ENCODE results near the gene SH3RF3.

SH3RF3 gene

GRCh38 chr2:109292386-109292785, 163.4 kb downstream of the SH3RF3 start:
- H3K36me3 ChIP-seq (ENCODE audit: insufficient read depth) = no peaks in the 10 kb centered on the region
- no peaks in the 10 kb centered on the region for H3K27me3 ChIP-seq (ENCODE audit: insufficient read depth, low read depth)
- no peak overlapping the region for H3K27ac ChIP-seq
- H2AFZ ChIP-seq (ENCODE audit: low read depth) = no peak overlapping the region
- no peaks in the 10 kb centered on the region for H4K20me1 ChIP-seq (ENCODE audit: insufficient read depth)
- no peaks in the 10 kb centered on the region for H3K4me1 ChIP-seq (ENCODE audit: low read depth, poor library complexity, severe bottlenecking)
- TF ChIP-seq, protein P1, sequence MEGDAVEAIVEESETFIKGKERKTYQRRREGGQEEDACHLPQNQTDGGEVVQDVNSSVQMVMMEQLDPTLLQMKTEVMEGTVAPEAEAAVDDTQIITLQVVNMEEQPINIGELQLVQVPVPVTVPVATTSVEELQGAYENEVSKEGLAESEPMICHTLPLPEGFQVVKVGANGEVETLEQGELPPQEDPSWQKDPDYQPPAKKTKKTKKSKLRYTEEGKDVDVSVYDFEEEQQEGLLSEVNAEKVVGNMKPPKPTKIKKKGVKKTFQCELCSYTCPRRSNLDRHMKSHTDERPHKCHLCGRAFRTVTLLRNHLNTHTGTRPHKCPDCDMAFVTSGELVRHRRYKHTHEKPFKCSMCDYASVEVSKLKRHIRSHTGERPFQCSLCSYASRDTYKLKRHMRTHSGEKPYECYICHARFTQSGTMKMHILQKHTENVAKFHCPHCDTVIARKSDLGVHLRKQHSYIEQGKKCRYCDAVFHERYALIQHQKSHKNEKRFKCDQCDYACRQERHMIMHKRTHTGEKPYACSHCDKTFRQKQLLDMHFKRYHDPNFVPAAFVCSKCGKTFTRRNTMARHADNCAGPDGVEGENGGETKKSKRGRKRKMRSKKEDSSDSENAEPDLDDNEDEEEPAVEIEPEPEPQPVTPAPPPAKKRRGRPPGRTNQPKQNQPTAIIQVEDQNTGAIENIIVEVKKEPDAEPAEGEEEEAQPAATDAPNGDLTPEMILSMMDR (conservative IDR thresholded peaks at IDR 0.05; ENCODE audit: low read depth, low read length) = no peak
- H3K4me3 ChIP-seq (IDR thresholded peaks at IDR 0.05; ENCODE audit: insufficient read depth, low read depth, low read length) = no peak overlapping the region
- H3K9ac ChIP-seq = no peak overlapping the region
- no peak overlapping the region for H3K4me2 ChIP-seq
- H3K79me2 ChIP-seq (ENCODE audit: insufficient read depth, low read depth) = no peaks in the 10 kb centered on the region

DNA sequence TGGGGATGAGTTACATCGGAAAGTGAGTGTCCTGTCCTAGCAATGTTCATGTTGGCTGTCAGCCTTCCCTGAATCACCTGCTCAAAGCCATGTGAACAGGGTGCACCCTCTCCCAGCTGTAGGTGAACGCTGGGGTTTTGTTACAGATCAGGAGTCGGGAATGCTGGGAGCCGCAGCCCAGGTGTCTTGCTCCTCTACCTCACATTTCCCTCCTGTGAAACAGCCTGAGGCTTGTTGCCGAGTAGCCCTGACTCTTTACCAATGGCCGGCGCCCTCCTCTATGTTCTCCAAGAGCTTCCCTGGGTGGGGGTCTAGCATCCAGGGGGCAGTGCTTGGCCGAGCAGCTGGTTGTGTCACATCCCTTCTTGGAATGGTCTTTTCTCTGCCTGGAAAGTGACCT, 164.7 kb downstream of the SH3RF3 start:
- H3K79me2 ChIP-seq (ENCODE audit: insufficient read depth, low read depth) = no peaks in the 10 kb centered on the region

DNA sequence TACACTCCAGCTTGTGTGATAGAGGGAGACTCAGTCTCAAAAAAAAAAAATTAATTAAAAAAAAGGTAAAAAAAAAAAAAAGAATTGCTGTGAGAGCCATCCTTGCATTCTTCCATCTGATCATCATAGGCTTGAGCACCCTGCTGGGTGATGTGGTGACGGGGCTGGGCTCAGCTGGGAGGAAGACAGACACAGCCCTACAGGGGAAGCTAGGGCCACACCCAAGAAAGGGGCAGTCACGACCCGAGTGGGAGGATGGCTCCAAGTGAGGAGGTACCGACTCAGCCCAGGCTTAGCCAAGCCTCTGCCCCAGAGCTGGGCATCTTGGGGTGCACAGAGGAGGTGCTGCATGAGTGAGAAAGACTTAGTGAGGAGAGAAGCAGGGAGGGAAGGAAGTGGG, 165.5 kb downstream of the SH3RF3 start:
- Histone ChIP-seq H3K27me3 (ENCODE audit: insufficient read depth, low read depth) (no peaks in the 10 kb centered on the region), H3K4me3 (IDR thresholded peaks at IDR 0.05; ENCODE audit: insufficient read depth, low read depth, low read length) (no peak overlapping the region), H3K27ac (no peak overlapping the region), H3K4me2 (no peak overlapping the region), H2AFZ (ENCODE audit: low read depth) (no peak overlapping the region), H3K9ac (no peak overlapping the region), H4K20me1 (ENCODE audit: insufficient read depth) (no peaks in the 10 kb centered on the region), H3K36me3 (ENCODE audit: insufficient read depth) (no peaks in the 10 kb centered on the region), H3K4me1 (ENCODE audit: low read depth, poor library complexity, severe bottlenecking) (no peaks in the 10 kb centered on the region), H3K79me2 (ENCODE audit: insufficient read depth, low read depth) (no peaks in the 10 kb centered on the region)
- TF ChIP-seq, protein P1 (conservative IDR thresholded peaks at IDR 0.05; ENCODE audit: low read depth, low read length) = no peak

More for the DNA sequence above, 164.7 kb downstream of the SH3RF3 start:
- Histone ChIP-seq H3K36me3 (ENCODE audit: insufficient read depth) (no peaks in the 10 kb centered on the region), H3K27me3 (ENCODE audit: insufficient read depth, low read depth) (no peaks in the 10 kb centered on the region), H3K4me2 (no peak overlapping the region), H3K4me1 (ENCODE audit: low read depth, poor library complexity, severe bottlenecking) (no peaks in the 10 kb centered on the region), H3K4me3 (IDR thresholded peaks at IDR 0.05; ENCODE audit: insufficient read depth, low read depth, low read length) (no peak overlapping the region), H2AFZ (ENCODE audit: low read depth) (no peak overlapping the region), H4K20me1 (ENCODE audit: insufficient read depth) (no peaks in the 10 kb centered on the region), H3K9ac (no peak overlapping the region), H3K27ac (no peak overlapping the region)
- TF ChIP-seq, protein P1 (conservative IDR thresholded peaks at IDR 0.05; ENCODE audit: low read depth, low read length) = no peak

DNA sequence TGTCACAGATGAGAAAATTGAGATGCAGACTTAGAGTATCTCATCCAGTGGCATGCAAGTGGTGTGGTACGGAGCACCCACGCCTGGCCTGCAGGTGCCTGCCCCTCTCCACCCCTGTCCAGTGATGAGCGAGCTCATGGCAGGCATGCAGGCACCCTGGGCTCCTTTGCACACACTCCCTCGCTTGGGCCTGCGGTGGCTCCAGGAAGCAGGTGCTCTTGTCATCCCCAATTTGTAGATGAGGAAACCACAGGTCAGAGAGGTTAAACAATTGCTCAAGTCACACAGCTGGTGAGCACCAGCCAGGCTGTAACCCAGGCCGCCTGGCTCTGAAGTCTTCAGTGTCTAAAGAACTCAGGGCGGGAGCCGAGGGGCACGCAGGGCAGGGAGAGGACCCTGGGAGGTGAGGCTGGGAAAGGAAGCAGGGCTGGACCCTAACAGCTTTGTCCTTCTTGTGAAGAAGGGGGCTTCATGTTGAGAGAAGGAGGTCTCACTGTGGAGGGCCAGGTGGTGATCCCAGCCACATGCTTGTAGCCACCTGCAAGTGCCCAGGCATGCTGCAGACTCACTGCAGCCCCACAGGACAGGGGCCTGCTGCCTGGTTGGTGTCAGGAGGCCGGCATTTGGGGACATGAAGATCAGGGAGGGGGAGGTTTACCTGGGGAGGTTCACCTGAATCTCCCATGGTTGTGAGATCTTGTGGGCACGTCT, 166.2 kb downstream of the SH3RF3 start:
- H3K79me2 ChIP-seq (ENCODE audit: insufficient read depth, low read depth) = no peaks in the 10 kb centered on the region
- no peaks in the 10 kb centered on the region for H4K20me1 ChIP-seq (ENCODE audit: insufficient read depth)
- no peak overlapping the region for H3K27ac ChIP-seq
- no peak overlapping the region for H3K4me2 ChIP-seq
- H3K4me3 ChIP-seq (IDR thresholded peaks at IDR 0.05; ENCODE audit: insufficient read depth, low read depth, low read length) = no peak overlapping the region
- H2AFZ ChIP-seq (ENCODE audit: low read depth) = no peak overlapping the region
- H3K27me3 ChIP-seq (ENCODE audit: insufficient read depth, low read depth) = no peaks in the 10 kb centered on the region
- no peak overlapping the region for H3K9ac ChIP-seq
- H3K4me1 ChIP-seq (ENCODE audit: low read depth, poor library complexity, severe bottlenecking) = no peaks in the 10 kb centered on the region
- TF ChIP-seq, protein P1 (conservative IDR thresholded peaks at IDR 0.05; ENCODE audit: low read depth, low read length) = no peak
- no peaks in the 10 kb centered on the region for H3K36me3 ChIP-seq (ENCODE audit: insufficient read depth)

Data from KMS-11 (cell line).